Cortex of kidney (tissue), 1 donor: ENCODE results near the gene PAWR.
"Not testable (repeated sequence)": the region's sequence is repeated elsewhere in the genome, so short reads cannot be mapped to it uniquely, and the experiment has no call there.

ENCODE experiments used
- DNase-seq: peaks from one replicate; lab custom pipeline; 2025; lab: John Stamatoyannopoulos, UW

PAWR gene

GRCh38 chr12:79686171-79686570 is 4.6 kb downstream of the PAWR start:
- no peak for DNase-seq

- DNase-seq: no peak
Observed at GRCh38 chr12:79685068-79685467, 5.7 kb downstream of the PAWR start.

DNA sequence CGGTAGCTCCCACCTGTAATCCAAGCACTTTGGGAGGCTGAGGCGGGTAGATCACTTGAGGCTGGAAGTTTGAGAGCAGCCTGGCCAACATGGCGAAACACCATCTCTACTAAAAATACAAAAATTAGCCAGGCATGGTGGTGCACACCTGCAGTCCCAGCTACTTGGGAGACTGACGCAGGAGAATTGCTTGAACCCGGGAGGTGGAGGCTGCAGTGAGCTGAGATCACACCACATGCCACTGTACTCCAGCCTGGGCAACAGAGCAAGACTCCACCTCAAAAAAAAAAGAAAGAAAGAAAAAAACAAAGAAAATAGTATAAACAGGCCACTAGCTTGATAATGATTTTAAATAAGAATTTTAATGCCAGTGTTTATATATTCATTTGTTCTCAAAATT is 6.4 kb downstream of the PAWR start:
- not testable (repeated sequence) for DNase-seq

- DNase-seq: no peak
Observed at GRCh38 chr12:79682593-79682992, 8.2 kb downstream of the PAWR start.

DNA sequence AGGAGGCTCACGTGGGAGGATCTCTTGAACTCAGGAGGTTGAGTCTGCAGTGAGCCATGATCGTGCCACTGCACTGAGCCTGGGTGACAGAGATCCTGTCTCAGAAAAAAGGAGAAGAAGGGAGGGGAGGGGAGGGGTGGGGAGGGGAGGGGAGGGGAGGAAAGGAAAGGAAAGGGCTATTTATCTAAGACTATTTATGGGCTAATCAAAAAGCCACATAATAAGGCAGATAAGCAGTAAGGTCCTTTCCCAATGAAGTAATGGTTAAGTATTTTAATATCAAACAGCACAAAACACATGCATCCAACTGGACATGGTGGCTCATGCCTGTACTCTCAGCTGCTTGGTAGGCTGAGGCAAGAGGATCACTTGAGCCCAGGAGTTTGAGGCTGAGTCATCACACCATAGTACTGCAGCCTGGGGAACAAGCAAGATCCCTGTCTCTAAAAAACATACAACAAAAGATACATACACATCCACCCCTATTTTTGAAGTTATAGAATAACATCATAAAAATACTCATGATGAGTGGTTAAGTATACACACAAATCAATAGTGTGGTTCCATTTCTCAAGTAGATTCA is 9.7 kb downstream of the PAWR start:
- DNase-seq: no peak

DNA sequence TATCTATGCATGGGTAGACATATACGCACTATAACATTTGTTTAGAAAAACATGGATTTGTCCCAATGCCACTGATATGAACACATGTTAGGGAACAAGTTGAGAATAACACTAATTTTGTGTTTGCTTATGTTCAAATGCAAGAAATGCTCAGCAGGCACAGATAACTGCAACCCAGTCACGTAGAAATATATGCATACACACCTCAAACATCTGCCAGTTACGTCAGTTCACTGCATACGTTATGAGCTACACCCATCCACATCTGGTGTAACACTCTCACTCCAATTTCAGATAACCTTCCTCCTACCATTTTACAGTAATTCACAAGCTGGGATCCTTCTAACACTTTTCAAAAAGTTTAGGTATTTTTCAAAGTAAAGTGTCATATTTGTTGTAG is 10.7 kb downstream of the PAWR start:
- DNase-seq: no peak

GRCh38 chr12:79678306-79678705 is 12.5 kb downstream of the PAWR start:
- DNase-seq: no peak

DNA sequence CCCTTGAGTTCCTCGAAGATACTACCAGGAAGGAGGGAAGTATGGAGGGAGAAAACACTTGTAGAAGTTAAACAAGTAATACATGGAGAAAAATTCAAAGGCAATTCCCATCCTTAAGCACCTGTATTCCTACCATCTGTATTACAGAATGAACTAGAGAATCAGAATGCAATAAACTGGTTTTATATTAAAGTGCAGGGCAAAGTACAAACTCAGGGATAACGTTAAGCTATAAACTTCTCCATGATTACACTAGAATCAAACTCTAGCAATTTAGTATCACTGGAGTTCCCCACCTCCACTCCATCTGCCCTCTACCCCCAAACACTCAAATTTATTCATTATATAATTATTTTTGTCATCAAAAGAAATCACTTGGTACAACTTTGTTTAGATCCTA is 13.1 kb downstream of the PAWR start:
- DNase-seq: no peak

- no peak for DNase-seq
Observed at GRCh38 chr12:79676579-79676978, 14.2 kb downstream of the PAWR start.

- no peak for DNase-seq
Observed at GRCh38 chr12:79674629-79675028, 16.1 kb downstream of the PAWR start.

DNA sequence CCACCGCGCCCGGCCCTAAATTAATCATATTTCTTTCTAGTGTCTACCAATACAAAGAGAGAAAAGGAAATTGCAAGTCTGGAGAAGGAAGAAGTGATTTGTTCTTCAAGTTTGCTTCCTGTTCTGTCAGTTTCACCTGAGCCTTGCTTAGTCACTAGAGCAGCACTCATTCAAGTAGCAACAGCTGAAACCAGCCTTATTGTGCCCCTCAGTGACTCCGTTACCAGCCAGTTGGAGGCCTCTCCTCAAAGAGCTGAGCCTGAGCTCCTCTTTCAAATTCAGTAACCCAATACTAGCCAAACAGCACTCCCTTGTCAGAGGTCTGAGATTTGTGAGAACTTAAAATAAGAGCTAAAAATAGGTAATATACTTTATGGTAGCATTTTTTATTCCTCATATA is 17.4 kb downstream of the PAWR start:
- no peak for DNase-seq

GRCh38 chr12:79668113-79668512 is 22.7 kb downstream of the PAWR start:
- DNase-seq: no peak

DNA sequence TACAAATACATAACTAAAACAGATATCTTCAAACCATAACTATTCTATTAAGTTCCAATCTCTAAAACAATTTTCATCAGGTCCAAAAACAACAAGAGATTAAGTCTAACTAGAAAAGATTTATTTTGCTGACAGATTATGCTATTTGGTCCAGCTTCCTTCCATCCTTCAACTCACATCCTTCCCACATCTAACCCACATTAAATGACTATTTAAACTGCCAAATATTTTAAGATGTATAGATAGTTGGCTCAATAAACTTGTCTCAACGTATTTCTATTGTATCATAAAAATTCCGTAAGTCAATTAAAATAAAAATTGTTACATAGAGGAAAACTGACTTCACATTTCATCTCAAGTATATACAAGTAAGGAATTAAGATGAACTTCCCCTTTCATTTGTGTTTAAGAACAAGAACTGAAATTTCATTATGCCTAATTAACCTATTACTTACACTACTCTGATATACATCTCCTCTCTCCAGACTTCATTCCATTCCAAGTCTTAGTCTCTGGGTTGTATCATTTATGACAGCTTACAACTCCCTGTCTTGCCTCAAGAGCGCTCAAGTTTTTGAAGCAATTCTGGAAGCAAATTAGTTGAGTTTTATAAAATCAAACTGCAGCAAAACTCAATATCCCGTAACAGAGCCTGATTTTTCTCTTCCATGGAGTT is 25.4 kb downstream of the PAWR start:
- no peak for DNase-seq

- DNase-seq: no peak
Observed at GRCh38 chr12:79664518-79664917, 26.2 kb downstream of the PAWR start.

GRCh38 chr12:79662046-79662811 is 28.5 kb downstream of the PAWR start:
- no peak for DNase-seq

DNA sequence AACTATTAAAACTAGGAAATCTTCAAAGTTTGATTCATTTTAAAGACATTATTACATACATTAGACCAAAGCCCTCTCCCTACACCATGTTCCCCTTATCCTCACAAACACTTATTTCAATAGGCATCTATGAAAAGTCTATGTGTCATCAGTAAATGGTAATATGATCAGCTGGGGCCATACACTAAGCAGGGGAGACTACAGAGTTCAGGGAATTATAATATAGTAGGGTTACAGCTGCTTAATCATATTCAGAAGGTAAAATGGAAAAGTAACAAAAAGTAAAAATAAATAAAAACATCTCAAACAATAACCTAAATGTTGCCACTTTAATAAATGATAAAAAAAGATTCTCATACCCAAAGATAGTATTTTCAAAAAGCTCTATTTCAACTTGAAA is 29.1 kb downstream of the PAWR start:
- no peak for DNase-seq

GRCh38 chr12:79659961-79660431 is 30.8 kb downstream of the PAWR start:
- DNase-seq: no peak

- DNase-seq: no peak
Observed at GRCh38 chr12:79658221-79658620, 32.5 kb downstream of the PAWR start.

DNA sequence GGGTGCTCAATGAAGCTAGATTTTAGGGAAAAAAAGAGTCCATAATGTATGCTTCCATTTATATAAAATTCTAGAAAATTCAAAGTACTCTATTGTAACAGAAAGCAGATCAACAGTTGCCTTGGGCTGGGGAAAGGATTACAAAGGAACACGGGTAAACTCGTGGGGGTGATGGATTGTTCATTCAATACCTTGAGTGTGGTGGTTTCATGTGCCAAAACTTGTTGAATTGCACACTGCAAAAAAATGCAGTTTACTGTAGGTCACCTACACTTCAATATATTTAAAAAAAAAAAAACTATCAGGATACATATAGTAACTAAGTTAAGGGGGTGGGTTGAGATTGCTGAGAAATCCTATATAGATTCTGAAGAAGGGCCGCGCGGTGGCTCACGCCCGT is 33.6 kb downstream of the PAWR start:
- DNase-seq: no peak

DNA sequence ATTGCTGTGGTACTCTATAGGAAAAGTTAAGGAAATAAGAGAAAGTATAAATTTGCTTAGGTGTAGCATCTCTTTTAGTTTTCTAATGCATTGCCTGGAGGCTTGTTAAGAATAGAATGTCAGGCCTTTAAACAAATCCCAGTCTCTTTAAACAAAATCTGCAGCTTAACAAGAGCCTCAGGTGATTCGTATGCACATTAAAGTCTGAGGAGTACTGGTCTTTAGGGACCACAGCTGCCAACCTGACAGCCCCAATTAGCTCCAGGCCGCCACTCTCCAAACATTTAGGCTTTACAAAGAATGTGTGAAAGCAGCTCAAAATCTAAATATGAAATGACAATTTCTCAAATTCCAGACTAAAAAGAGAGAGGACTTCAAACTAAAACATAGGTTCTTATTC is 35.7 kb downstream of the PAWR start:
- no peak for DNase-seq

- no peak for DNase-seq
Observed at GRCh38 chr12:79652521-79652920, 38.2 kb downstream of the PAWR start.

GRCh38 chr12:79650440-79650839 is 40.3 kb downstream of the PAWR start:
- DNase-seq: no peak

- DNase-seq: no peak
Observed at GRCh38 chr12:79648881-79649280, 41.9 kb downstream of the PAWR start.
